ENCODE data around the gene PHC1.
"Not testable (repeated sequence)": the region's sequence is repeated elsewhere in the genome, so short reads cannot be mapped to it uniquely, and the experiment has no call there.

Gene PHC1

GRCh38 chr12:8914033-8914715 is at the start of gene PHC1:
TSS of gene PHC1 (plus strand) at chr12:8914509. CDS start at chr12:8917678, 3,169 bp downstream.
- H3K27me3 Mint-ChIP-seq, H3K9me3 Mint-ChIP-seq, H3K36me3 Mint-ChIP-seq: not testable (repeated sequence)
- DNase-seq: peak; percentile 86
- Mint-ChIP-seq H3K4me1 (peaks cover 13% of the 10 kb centered on the region), H3K4me3 (peak within 1 kb of the TSS; percentile 75), H3K27ac (peak within 1 kb of the TSS; percentile 75)
- CTCF ChIA-PET: interaction anchor here (1.7 to 2.0 kb wide), 2 partner anchors 37 to 135 kb away, joined by 7 to 10 read pairs; no protein-coding TSS in a partner anchor

- Mint-ChIP-seq H3K4me3 (no peak overlapping the region), H3K36me3 (no peaks in the 10 kb centered on the region), H3K27me3 (no peaks in the 10 kb centered on the region), H3K27ac (no peak overlapping the region), H3K4me1 (no peaks in the 10 kb centered on the region), H3K9me3 (no peaks in the 10 kb centered on the region)
- CTCF ChIA-PET: no interaction called here
- DNase-seq: no peak
Measured at GRCh38 chr12:8866429-8866828, 47.9 kb upstream of the PHC1 start.

- no peaks in the 10 kb centered on the region for H3K4me1 Mint-ChIP-seq
- CTCF ChIA-PET: interaction anchor here (1.1 kb wide), 1 partner anchor 23 kb away, joined by 3 read pairs; no protein-coding TSS in a partner anchor
- H3K27ac Mint-ChIP-seq: no peak overlapping the region
- H3K36me3 Mint-ChIP-seq: no peaks in the 10 kb centered on the region
- H3K4me3 Mint-ChIP-seq: no peak overlapping the region
- no peak for DNase-seq
- no peaks in the 10 kb centered on the region for H3K9me3 Mint-ChIP-seq
- H3K27me3 Mint-ChIP-seq: no peaks in the 10 kb centered on the region
Measured at GRCh38 chr12:8867009-8867408, 47.3 kb upstream of the PHC1 start.

GRCh38 chr12:8867786-8868185 is 46.5 kb upstream of the PHC1 start:
- H3K4me3 Mint-ChIP-seq: no peak overlapping the region
- no peaks in the 10 kb centered on the region for H3K9me3 Mint-ChIP-seq
- no peaks in the 10 kb centered on the region for H3K36me3 Mint-ChIP-seq
- H3K4me1 Mint-ChIP-seq: no peaks in the 10 kb centered on the region
- H3K27ac Mint-ChIP-seq: no peak overlapping the region
- no peak for DNase-seq
- CTCF ChIA-PET: interaction anchor here (1.1 kb wide), 1 partner anchor 23 kb away, joined by 3 read pairs; no protein-coding TSS in a partner anchor
- H3K27me3 Mint-ChIP-seq: no peaks in the 10 kb centered on the region

- Mint-ChIP-seq H3K4me1 (no peaks in the 10 kb centered on the region), H3K27ac (no peak overlapping the region), H3K27me3 (no peaks in the 10 kb centered on the region), H3K9me3 (no peaks in the 10 kb centered on the region), H3K36me3 (no peaks in the 10 kb centered on the region), H3K4me3 (no peak overlapping the region)
- CTCF ChIA-PET: interaction anchor here (1.7 kb wide), 1 partner anchor 10 kb away, joined by 4 read pairs; no protein-coding TSS in a partner anchor
- no peak for DNase-seq
Measured at GRCh38 chr12:8870586-8870985, 43.7 kb upstream of the PHC1 start.

GRCh38 chr12:8871068-8871467 is 43.2 kb upstream of the PHC1 start:
- Mint-ChIP-seq H3K4me1 (no peaks in the 10 kb centered on the region), H3K27ac (no peak overlapping the region), H3K9me3 (no peaks in the 10 kb centered on the region), H3K27me3 (no peaks in the 10 kb centered on the region), H3K4me3 (no peak overlapping the region), H3K36me3 (no peaks in the 10 kb centered on the region)
- CTCF ChIA-PET: interaction anchor here (1.7 kb wide), 1 partner anchor 11 kb away, joined by 4 read pairs; no protein-coding TSS in a partner anchor
- DNase-seq: no peak

GRCh38 chr12:8876887-8877286 is 37.4 kb upstream of the PHC1 start:
- CTCF ChIA-PET: no interaction called here
- Mint-ChIP-seq H3K27me3 (peaks cover 5% of the 10 kb centered on the region), H3K4me1 (peaks cover 10% of the 10 kb centered on the region)

GRCh38 chr12:8886502-8887284 is 27.6 kb upstream of the PHC1 start:
- H3K9me3 Mint-ChIP-seq: no peaks in the 10 kb centered on the region

More at GRCh38 chr12:8876887-8877286, 37.4 kb upstream of the PHC1 start:
- no peak for DNase-seq
- H3K4me3 Mint-ChIP-seq: no peak overlapping the region
- H3K36me3 Mint-ChIP-seq: no peaks in the 10 kb centered on the region
- H3K27ac Mint-ChIP-seq: no peak overlapping the region
- no peaks in the 10 kb centered on the region for H3K9me3 Mint-ChIP-seq

GRCh38 chr12:8887285-8887715 is 27.0 kb upstream of the PHC1 start:
- Mint-ChIP-seq H3K4me3 (no peak overlapping the region), H3K27ac (no peak overlapping the region), H3K9me3 (no peaks in the 10 kb centered on the region), H3K4me1 (peaks cover 4% of the 10 kb centered on the region), H3K36me3 (no peaks in the 10 kb centered on the region), H3K27me3 (peaks cover 18% of the 10 kb centered on the region)
- CTCF ChIA-PET: interaction anchor here (0.8 kb wide), 1 partner anchor 209 kb away, joined by 3 read pairs; no protein-coding TSS in a partner anchor
- DNase-seq: no peak

More at GRCh38 chr12:8886502-8887284, 27.6 kb upstream of the PHC1 start:
- no peaks in the 10 kb centered on the region for H3K36me3 Mint-ChIP-seq
- CTCF ChIA-PET: interaction anchor here (0.7 to 0.8 kb wide), 2 partner anchors 9 to 209 kb away, joined by 3 read pairs; no protein-coding TSS in a partner anchor
- no peak overlapping the region for H3K4me3 Mint-ChIP-seq
- peaks cover 18% of the 10 kb centered on the region for H3K27me3 Mint-ChIP-seq
- no peak overlapping the region for H3K27ac Mint-ChIP-seq
- H3K4me1 Mint-ChIP-seq: peaks cover 7% of the 10 kb centered on the region
- no peak for DNase-seq

- Mint-ChIP-seq H3K4me1 (peaks cover 4% of the 10 kb centered on the region), H3K27ac (no peak overlapping the region), H3K27me3 (peaks cover 23% of the 10 kb centered on the region), H3K9me3 (no peaks in the 10 kb centered on the region), H3K4me3 (peak overlapping the region; percentile 72), H3K36me3 (no peaks in the 10 kb centered on the region)
- peak; percentile 70 for DNase-seq
- CTCF ChIA-PET: interaction anchor here (0.6 to 3.5 kb wide), 35 partner anchors 11 to 350 kb away, joined by 3 to 26 read pairs (median 4); partner anchors contain the start of genes CLEC4E and MFAP5
Measured at GRCh38 chr12:8890313-8891085, 23.8 kb upstream of the PHC1 start.

GRCh38 chr12:8891976-8892375 is 22.3 kb upstream of the PHC1 start:
- CTCF ChIA-PET: interaction anchor here (1.4 to 3.5 kb wide), 5 partner anchors 12 to 348 kb away, joined by 4 to 26 read pairs (median 19); no protein-coding TSS in a partner anchor
- H3K9me3 Mint-ChIP-seq: no peaks in the 10 kb centered on the region
- H3K36me3 Mint-ChIP-seq: no peaks in the 10 kb centered on the region

GRCh38 chr12:8894378-8894777 is 19.9 kb upstream of the PHC1 start:
- H3K36me3 Mint-ChIP-seq: no peaks in the 10 kb centered on the region
- peaks cover 20% of the 10 kb centered on the region for H3K27me3 Mint-ChIP-seq
- no peak overlapping the region for H3K27ac Mint-ChIP-seq
- CTCF ChIA-PET: interaction anchor here (0.7 to 0.9 kb wide), 2 partner anchors 15 to 233 kb away, joined by 3 read pairs; no protein-coding TSS in a partner anchor
- H3K4me3 Mint-ChIP-seq: no peak overlapping the region
- peaks cover 4% of the 10 kb centered on the region for H3K4me1 Mint-ChIP-seq
- no peak for DNase-seq
- H3K9me3 Mint-ChIP-seq: no peaks in the 10 kb centered on the region

More at GRCh38 chr12:8891976-8892375, 22.3 kb upstream of the PHC1 start:
- no peak for DNase-seq
- Mint-ChIP-seq H3K4me3 (no peak overlapping the region), H3K27ac (no peak overlapping the region), H3K4me1 (peaks cover 4% of the 10 kb centered on the region), H3K27me3 (peaks cover 23% of the 10 kb centered on the region)

- Mint-ChIP-seq H3K4me1 (peaks cover 4% of the 10 kb centered on the region), H3K4me3 (no peak overlapping the region)
Measured at GRCh38 chr12:8894986-8895385, 19.3 kb upstream of the PHC1 start.

More at GRCh38 chr12:8894986-8895385, 19.3 kb upstream of the PHC1 start:
- peaks cover 21% of the 10 kb centered on the region for H3K27me3 Mint-ChIP-seq
- no peak overlapping the region for H3K27ac Mint-ChIP-seq
- CTCF ChIA-PET: interaction anchor here (0.6 to 0.9 kb wide), 4 partner anchors 10 to 343 kb away, joined by 3 read pairs; no protein-coding TSS in a partner anchor
- no peaks in the 10 kb centered on the region for H3K36me3 Mint-ChIP-seq
- no peaks in the 10 kb centered on the region for H3K9me3 Mint-ChIP-seq
- no peak for DNase-seq
